ENCODE measurements around the gene EYA4.

Gene EYA4

GRCh38 chr6:133218852-133219251 lies 22.3 kb upstream of the EYA4 start:
- H3K56ac ChIP-seq (ENCODE audit: low read length): no peak overlapping the region
- no peaks in the 10 kb centered on the region for H3K79me2 ChIP-seq (ENCODE audit: control insufficient read depth, insufficient read depth, low read length)
- DNase-seq: no peak
- no peaks in the 10 kb centered on the region for H3K27me3 ChIP-seq (ENCODE audit: insufficient read depth, low read length, poor library complexity)
- no peak overlapping the region for H3K4me2 ChIP-seq (ENCODE audit: low read length)
- H3K4me1 ChIP-seq (ENCODE audit: control insufficient read depth, low read depth, low read length): no peaks in the 10 kb centered on the region
- no peak overlapping the region for H2BK5ac ChIP-seq (ENCODE audit: low read length)
- no CpG with 5 or more reads among the region's 3 CpGs for WGBS (ENCODE audit: extremely low coverage, insufficient coverage, low lambda C conversion rate)
- no peaks in the 10 kb centered on the region for H3K79me1 ChIP-seq (ENCODE audit: low read length)
- no peak overlapping the region for H3K27ac ChIP-seq (ENCODE audit: low read depth, low read length)
- no peak overlapping the region for H2BK15ac ChIP-seq (replicated peaks; ENCODE audit: low read depth)
- H4K8ac ChIP-seq (ENCODE audit: low read depth, low read length): no peak overlapping the region
- H2AK5ac ChIP-seq (ENCODE audit: low read length): no peak overlapping the region
- H3K23ac ChIP-seq (ENCODE audit: low read length): no peak overlapping the region
- no peak overlapping the region for H3K18ac ChIP-seq (ENCODE audit: low read length)
- no peak overlapping the region for H3K4ac ChIP-seq (ENCODE audit: low read depth, low read length)
- no peak overlapping the region for H4K5ac ChIP-seq (ENCODE audit: low read length)
- H3K36me3 ChIP-seq (ENCODE audit: control insufficient read depth, insufficient read depth, low read length): no peaks in the 10 kb centered on the region
- no peak overlapping the region for H3K4me3 ChIP-seq (ENCODE audit: low read length)
- H3K9ac ChIP-seq (ENCODE audit: low read length): no peak overlapping the region
- no peak overlapping the region for H2BK120ac ChIP-seq (ENCODE audit: low read depth, low read length)

DNA sequence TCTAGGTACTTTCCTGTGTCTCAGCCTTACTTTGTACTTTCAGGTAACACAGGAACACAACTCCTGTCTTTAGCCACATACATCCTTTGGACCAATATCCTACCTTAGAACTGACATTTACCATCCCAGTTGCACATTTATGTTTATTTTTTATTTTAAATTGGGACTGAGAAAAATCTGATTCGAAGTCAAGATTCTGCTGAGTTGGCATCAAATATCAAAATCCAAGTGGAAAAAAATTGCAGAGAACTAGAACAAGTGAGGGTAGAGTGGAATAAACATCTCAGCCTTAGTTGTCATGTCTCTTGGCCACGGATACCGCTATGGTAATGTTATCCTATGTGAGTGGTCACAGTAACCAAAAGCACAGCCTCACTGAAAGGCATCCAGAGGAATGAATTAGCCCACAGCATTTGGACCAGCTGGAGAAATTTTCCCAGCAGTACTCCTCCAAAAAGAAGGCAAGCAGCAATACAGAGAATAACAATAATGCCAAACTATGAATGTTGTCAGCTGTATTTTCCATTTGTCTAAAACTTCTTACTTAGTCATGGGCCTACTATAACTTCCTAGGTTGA lies 17.6 kb upstream of the EYA4 start:
- no peaks in the 10 kb centered on the region for H3K79me2 ChIP-seq (ENCODE audit: control insufficient read depth, insufficient read depth, low read length)
- H3K4me3 ChIP-seq (ENCODE audit: low read length): no peak overlapping the region
- H3K4me1 ChIP-seq (ENCODE audit: control insufficient read depth, low read depth, low read length): no peaks in the 10 kb centered on the region
- WGBS (ENCODE audit: extremely low coverage, insufficient coverage, low lambda C conversion rate): no CpG with 5 or more reads among the region's 3 CpGs
- no peak overlapping the region for H2BK5ac ChIP-seq (ENCODE audit: low read length)
- H3K36me3 ChIP-seq (ENCODE audit: control insufficient read depth, insufficient read depth, low read length): no peaks in the 10 kb centered on the region
- H4K5ac ChIP-seq (ENCODE audit: low read length): no peak overlapping the region
- no peak overlapping the region for H3K23ac ChIP-seq (ENCODE audit: low read length)
- H2AK5ac ChIP-seq (ENCODE audit: low read length): no peak overlapping the region
- no peak for DNase-seq
- H2BK15ac ChIP-seq (replicated peaks; ENCODE audit: low read depth): no peak overlapping the region
- no peak overlapping the region for H3K9ac ChIP-seq (ENCODE audit: low read length)
- H4K8ac ChIP-seq (ENCODE audit: low read depth, low read length): no peak overlapping the region
- H3K27ac ChIP-seq (ENCODE audit: low read depth, low read length): no peak overlapping the region
- no peaks in the 10 kb centered on the region for H3K79me1 ChIP-seq (ENCODE audit: low read length)
- H3K56ac ChIP-seq (ENCODE audit: low read length): no peak overlapping the region
- no peak overlapping the region for H2BK120ac ChIP-seq (ENCODE audit: low read depth, low read length)
- H3K27me3 ChIP-seq (ENCODE audit: insufficient read depth, low read length, poor library complexity): no peaks in the 10 kb centered on the region
- H3K4ac ChIP-seq (ENCODE audit: low read depth, low read length): no peak overlapping the region
- no peak overlapping the region for H3K18ac ChIP-seq (ENCODE audit: low read length)
- no peak overlapping the region for H3K4me2 ChIP-seq (ENCODE audit: low read length)

DNA sequence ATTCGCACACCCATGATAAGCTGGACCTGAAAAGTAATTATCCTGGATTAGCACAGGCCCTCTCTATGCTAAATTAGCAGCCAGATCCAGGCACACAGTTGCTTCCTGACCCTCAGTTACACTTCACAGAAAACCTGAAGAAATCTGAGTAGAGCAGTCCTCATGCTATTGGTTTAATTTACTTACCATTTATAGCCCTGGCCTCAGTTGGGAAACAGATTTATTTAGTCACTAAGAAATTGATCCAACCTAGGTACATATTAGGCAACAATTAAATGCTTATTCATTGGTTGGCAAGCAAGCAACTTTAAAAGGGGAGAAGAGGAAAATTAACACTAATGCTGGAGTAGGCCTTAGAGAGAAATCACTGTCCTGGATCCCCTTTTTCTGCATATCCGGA lies 15.6 kb upstream of the EYA4 start:
- no peak overlapping the region for H2BK5ac ChIP-seq (ENCODE audit: low read length)
- H3K27me3 ChIP-seq (ENCODE audit: insufficient read depth, low read length, poor library complexity): no peaks in the 10 kb centered on the region
- H3K36me3 ChIP-seq (ENCODE audit: control insufficient read depth, insufficient read depth, low read length): no peaks in the 10 kb centered on the region
- no peak overlapping the region for H3K4me2 ChIP-seq (ENCODE audit: low read length)
- H2AK5ac ChIP-seq (ENCODE audit: low read length): no peak overlapping the region
- H2BK15ac ChIP-seq (replicated peaks; ENCODE audit: low read depth): no peak overlapping the region
- H4K8ac ChIP-seq (ENCODE audit: low read depth, low read length): no peak overlapping the region
- no peak overlapping the region for H3K27ac ChIP-seq (ENCODE audit: low read depth, low read length)
- WGBS (ENCODE audit: extremely low coverage, insufficient coverage, low lambda C conversion rate): no CpG with 5 or more reads among the region's 2 CpGs
- H3K4ac ChIP-seq (ENCODE audit: low read depth, low read length): no peak overlapping the region
- H3K4me1 ChIP-seq (ENCODE audit: control insufficient read depth, low read depth, low read length): no peaks in the 10 kb centered on the region
- H3K9ac ChIP-seq (ENCODE audit: low read length): no peak overlapping the region
- no peak overlapping the region for H3K18ac ChIP-seq (ENCODE audit: low read length)
- no peak overlapping the region for H3K56ac ChIP-seq (ENCODE audit: low read length)
- H2BK120ac ChIP-seq (ENCODE audit: low read depth, low read length): no peak overlapping the region
- H3K4me3 ChIP-seq (ENCODE audit: low read length): no peak overlapping the region
- DNase-seq: no peak
- no peak overlapping the region for H4K5ac ChIP-seq (ENCODE audit: low read length)
- H3K79me2 ChIP-seq (ENCODE audit: control insufficient read depth, insufficient read depth, low read length): no peaks in the 10 kb centered on the region
- no peaks in the 10 kb centered on the region for H3K79me1 ChIP-seq (ENCODE audit: low read length)
- H3K23ac ChIP-seq (ENCODE audit: low read length): no peak overlapping the region

GRCh38 chr6:133227344-133227743 lies 13.8 kb upstream of the EYA4 start:
- Histone ChIP-seq H3K4me2 (ENCODE audit: low read length) (no peak overlapping the region), H3K23ac (ENCODE audit: low read length) (no peak overlapping the region), H4K5ac (ENCODE audit: low read length) (no peak overlapping the region), H3K79me2 (ENCODE audit: control insufficient read depth, insufficient read depth, low read length) (no peaks in the 10 kb centered on the region), H2BK120ac (ENCODE audit: low read depth, low read length) (no peak overlapping the region), H4K8ac (ENCODE audit: low read depth, low read length) (no peak overlapping the region), H3K18ac (ENCODE audit: low read length) (no peak overlapping the region), H3K4ac (ENCODE audit: low read depth, low read length) (no peak overlapping the region), H3K36me3 (ENCODE audit: control insufficient read depth, insufficient read depth, low read length) (no peaks in the 10 kb centered on the region), H2BK5ac (ENCODE audit: low read length) (no peak overlapping the region), H2AK5ac (ENCODE audit: low read length) (no peak overlapping the region), H3K27ac (ENCODE audit: low read depth, low read length) (no peak overlapping the region), H3K9ac (ENCODE audit: low read length) (no peak overlapping the region), H3K56ac (ENCODE audit: low read length) (no peak overlapping the region), H3K27me3 (ENCODE audit: insufficient read depth, low read length, poor library complexity) (no peaks in the 10 kb centered on the region), H3K79me1 (ENCODE audit: low read length) (no peaks in the 10 kb centered on the region), H2BK15ac (replicated peaks; ENCODE audit: low read depth) (no peak overlapping the region), H3K4me1 (ENCODE audit: control insufficient read depth, low read depth, low read length) (no peaks in the 10 kb centered on the region), H3K4me3 (ENCODE audit: low read length) (no peak overlapping the region)
- DNase-seq: no peak

- no peaks in the 10 kb centered on the region for H3K79me1 ChIP-seq (ENCODE audit: low read length)
- H3K23ac ChIP-seq (ENCODE audit: low read length): no peak overlapping the region
- no peak overlapping the region for H2AK5ac ChIP-seq (ENCODE audit: low read length)
- H3K79me2 ChIP-seq (ENCODE audit: control insufficient read depth, insufficient read depth, low read length): no peaks in the 10 kb centered on the region
- no CpG with 5 or more reads among the region's 1 CpG for WGBS (ENCODE audit: extremely low coverage, insufficient coverage, low lambda C conversion rate)
- H2BK5ac ChIP-seq (ENCODE audit: low read length): no peak overlapping the region
- DNase-seq: no peak
- no peak overlapping the region for H2BK120ac ChIP-seq (ENCODE audit: low read depth, low read length)
- no peak overlapping the region for H3K56ac ChIP-seq (ENCODE audit: low read length)
- H4K5ac ChIP-seq (ENCODE audit: low read length): no peak overlapping the region
- H3K36me3 ChIP-seq (ENCODE audit: control insufficient read depth, insufficient read depth, low read length): no peaks in the 10 kb centered on the region
- no peak overlapping the region for H3K4me3 ChIP-seq (ENCODE audit: low read length)
- no peak overlapping the region for H3K27ac ChIP-seq (ENCODE audit: low read depth, low read length)
- H4K8ac ChIP-seq (ENCODE audit: low read depth, low read length): no peak overlapping the region
- H3K4me1 ChIP-seq (ENCODE audit: control insufficient read depth, low read depth, low read length): no peaks in the 10 kb centered on the region
- no peak overlapping the region for H3K4ac ChIP-seq (ENCODE audit: low read depth, low read length)
- H3K27me3 ChIP-seq (ENCODE audit: insufficient read depth, low read length, poor library complexity): no peaks in the 10 kb centered on the region
- H3K18ac ChIP-seq (ENCODE audit: low read length): no peak overlapping the region
- no peak overlapping the region for H2BK15ac ChIP-seq (replicated peaks; ENCODE audit: low read depth)
- no peak overlapping the region for H3K9ac ChIP-seq (ENCODE audit: low read length)
- no peak overlapping the region for H3K4me2 ChIP-seq (ENCODE audit: low read length)
Measured at GRCh38 chr6:133230052-133230451, 11.1 kb upstream of the EYA4 start.

DNA sequence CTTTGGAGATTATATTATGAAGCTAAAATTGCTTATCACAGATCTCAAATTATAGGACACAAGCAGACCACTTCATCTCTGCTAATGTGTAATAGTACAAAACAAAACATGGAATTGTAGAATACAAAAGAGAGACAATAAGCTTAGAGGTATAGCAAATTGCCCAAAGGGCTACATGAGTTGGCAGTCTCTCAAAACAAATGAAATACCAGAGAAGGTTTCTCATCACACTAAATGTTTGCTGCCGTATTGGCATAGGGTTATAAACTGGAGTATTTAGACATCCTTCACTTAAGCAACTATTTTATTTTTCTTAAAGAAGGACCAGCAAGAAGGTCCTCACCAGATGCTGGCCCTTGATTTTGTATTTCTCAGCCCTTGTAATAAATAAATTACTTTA lies 5.9 kb upstream of the EYA4 start:
- Histone ChIP-seq H3K4me3 (ENCODE audit: low read length) (no peak overlapping the region), H3K4me1 (ENCODE audit: control insufficient read depth, low read depth, low read length) (no peaks in the 10 kb centered on the region), H3K4ac (ENCODE audit: low read depth, low read length) (no peak overlapping the region), H3K36me3 (ENCODE audit: control insufficient read depth, insufficient read depth, low read length) (no peaks in the 10 kb centered on the region), H2BK5ac (ENCODE audit: low read length) (no peak overlapping the region), H3K23ac (ENCODE audit: low read length) (no peak overlapping the region), H3K4me2 (ENCODE audit: low read length) (no peak overlapping the region), H2BK15ac (replicated peaks; ENCODE audit: low read depth) (no peak overlapping the region), H3K79me2 (ENCODE audit: control insufficient read depth, insufficient read depth, low read length) (no peaks in the 10 kb centered on the region), H3K9ac (ENCODE audit: low read length) (no peak overlapping the region), H3K27me3 (ENCODE audit: insufficient read depth, low read length, poor library complexity) (peaks cover 3% of the 10 kb centered on the region), H3K56ac (ENCODE audit: low read length) (no peak overlapping the region), H3K18ac (ENCODE audit: low read length) (no peak overlapping the region), H3K79me1 (ENCODE audit: low read length) (no peaks in the 10 kb centered on the region), H2BK120ac (ENCODE audit: low read depth, low read length) (no peak overlapping the region), H4K5ac (ENCODE audit: low read length) (no peak overlapping the region), H4K8ac (ENCODE audit: low read depth, low read length) (no peak overlapping the region), H2AK5ac (ENCODE audit: low read length) (no peak overlapping the region), H3K27ac (ENCODE audit: low read depth, low read length) (no peak overlapping the region)
- DNase-seq: no peak
- no CpG with 5 or more reads among the region's 1 CpG for WGBS (ENCODE audit: extremely low coverage, insufficient coverage, low lambda C conversion rate)
